Neural cell (in vitro differentiated cells): Measurements from ENCODE around the gene L2HGDH. TPM values are rescaled to one million over a fixed set of nuclear protein-coding genes. Genes with fewer than 3 reads are reported as not detected.
"Not testable (repeated sequence)": the region's sequence is repeated elsewhere in the genome, so short reads cannot be mapped to it uniquely, and the experiment has no call there.

Experiments
- H2AFZ ChIP-seq: fragments of 200-600, 300-800 bp; sonication (generic), shearing (Covaris generic); 2 replicates; pipeline ENCODE4 v1.6.0; 2014; ENCODE audit warnings: low read depth, mild to moderate bottlenecking, antibody characterized with exemption, low read length, moderate library complexity
- H3F3A ChIP-seq: fragments of 200-600 bp; shearing (Covaris generic); 2 replicates; pipeline ENCODE4 v1.6.1; 2016; ENCODE audit warnings: mild to moderate bottlenecking, moderate library complexity, mixed read lengths, antibody characterized with exemption, low read length; ENCODE audit not compliant: insufficient read depth, poor library complexity, severe bottlenecking
- H3K27ac ChIP-seq: fragments of 200-600, 300-800 bp; sonication (generic), shearing (Covaris generic); 2 replicates; pipeline ENCODE4 v1.5.1; 2014; ENCODE audit warnings: mild to moderate bottlenecking, low read length, moderate library complexity
- H3K27me3 ChIP-seq: fragments of 300-800, 200-600 bp; sonication (generic), shearing (Covaris generic); 2 replicates; pipeline ENCODE4 v1.6.0; 2014; ENCODE audit warnings: mild to moderate bottlenecking, low read depth, low read length, moderate library complexity; ENCODE audit not compliant: insufficient read depth
- H3K36me3 ChIP-seq: fragments of 300-800, 200-600 bp; sonication (generic), shearing (Covaris generic); 2 replicates; pipeline ENCODE4 v1.5.1; 2014; ENCODE audit warnings: mild to moderate bottlenecking, antibody characterized with exemption, low read length, moderate library complexity; ENCODE audit not compliant: insufficient read depth
- H3K4me2 ChIP-seq: fragments of 300-800, 200-600 bp; sonication (generic), shearing (Covaris generic); 2 replicates; pipeline ENCODE4 v1.6.0; 2014; ENCODE audit warnings: mild to moderate bottlenecking, low read length
- H3K4me3 ChIP-seq: fragments of 300-800, 200-600 bp; sonication (generic), shearing (Covaris generic); 2 replicates; pipeline ENCODE4 v1.5.1; 2014; ENCODE audit warnings: mild to moderate bottlenecking, low read length, moderate library complexity
- H3K79me2 ChIP-seq: fragments of 200-600 bp; shearing (Covaris generic); replicated peaks from 2 replicates; pipeline ENCODE4 v1.6.0; 2014; ENCODE audit warnings: mild to moderate bottlenecking, low read length, moderate library complexity; ENCODE audit not compliant: insufficient read depth
- H3K9ac ChIP-seq: fragments of 300-800, 200-600 bp; sonication (generic), shearing (Covaris generic); 2 replicates; pipeline ENCODE4 v1.6.1; 2016; ENCODE audit warnings: mild to moderate bottlenecking, low read length, mixed read lengths
- H3K9me2 ChIP-seq: fragments of 200-600 bp; shearing (Covaris generic); 2 replicates; pipeline ENCODE4 v1.6.1; 2016; ENCODE audit warnings: mild to moderate bottlenecking, low read length, mixed read lengths; ENCODE audit not compliant: insufficient read depth
- H3K9me3 ChIP-seq: fragments of 200-600, 300-800 bp; sonication (generic), shearing (Covaris generic); 2 replicates; pipeline ENCODE4 v1.6.1; 2016; ENCODE audit warnings: mild to moderate bottlenecking, mixed run types, low read length, moderate library complexity, mixed read lengths
- H4K20me1 ChIP-seq: fragments of 200-600 bp; shearing (Covaris generic); 2 replicates; pipeline ENCODE4 v1.6.1; 2016; ENCODE audit warnings: mild to moderate bottlenecking, mixed run types; ENCODE audit not compliant: insufficient read depth
- CTCF ChIP-seq: fragments of 450-650 bp; IDR thresholded peaks from 2 replicates; pipeline ENCODE4 v1.5.1; 2014; ENCODE audit warnings: antibody characterized with exemption, mild to moderate bottlenecking, moderate library complexity; ENCODE audit not compliant: poor library complexity, severe bottlenecking
- EP300 ChIP-seq: fragments of 450-650 bp; conservative IDR thresholded peaks from 2 replicates; pipeline ENCODE4 v1.6.1; 2014; ENCODE audit warnings: antibody characterized with exemption, mild to moderate bottlenecking, moderate library complexity; ENCODE audit not compliant: poor library complexity, severe bottlenecking
- EZH2 ChIP-seq: fragments of 200-600, 300-800 bp; shearing (Covaris generic), sonication (generic); IDR thresholded peaks from 2 replicates; pipeline ENCODE4 v1.6.1; 2014; ENCODE audit warnings: antibody characterized with exemption, low read length, borderline replicate concordance, mild to moderate bottlenecking; ENCODE audit not compliant: insufficient read depth, poor library complexity, severe bottlenecking
- MXI1 ChIP-seq: fragments of 450-650 bp; conservative IDR thresholded peaks from 2 replicates; pipeline ENCODE4 v1.6.1; 2014; ENCODE audit warnings: antibody characterized with exemption, mild to moderate bottlenecking; ENCODE audit not compliant: poor library complexity, severe bottlenecking
- POLR2AphosphoS5 ChIP-seq: IDR thresholded peaks from 2 replicates; pipeline ENCODE4 v1.6.1; 2012
- RAD21 ChIP-seq: fragments of 450-650 bp; conservative IDR thresholded peaks from 2 replicates; pipeline ENCODE4 v1.6.1; 2014; ENCODE audit warnings: antibody characterized with exemption, mild to moderate bottlenecking, moderate library complexity
- REST ChIP-seq: IDR thresholded peaks from 2 replicates; pipeline ENCODE4 v1.6.1; 2012; ENCODE audit warnings: borderline replicate concordance
- SMC3 ChIP-seq: fragments of 450-650 bp; conservative IDR thresholded peaks from 2 replicates; pipeline ENCODE4 v1.6.1; 2014; ENCODE audit warnings: antibody characterized with exemption, mild to moderate bottlenecking, moderate library complexity; ENCODE audit not compliant: poor library complexity
- TAF1 ChIP-seq: IDR thresholded peaks from 2 replicates; pipeline ENCODE4 v1.6.1; 2012; ENCODE audit warnings: low read depth
- polyA plus RNA-seq: library from polyadenylated mRNA; depleted of rRNA; stranded (reverse); fragments of >200 nt; gene quantifications from 2 replicates; pipeline ENCODE4 v1.2.3, GENCODE V29; 2014

The L2HGDH gene
- polyA plus RNA-seq, 1 donor from 2014 or later = 8.9 TPM

- Histone ChIP-seq H3K9ac (no peak overlapping the region), H3K36me3 (no peaks in the 10 kb centered on the region), H3F3A (no peaks in the 10 kb centered on the region), H3K79me2 (no peaks in the 10 kb centered on the region), H3K4me3 (no peak overlapping the region), H2AFZ (no peak overlapping the region), H3K4me2 (no peak overlapping the region), H4K20me1 (no peaks in the 10 kb centered on the region), H3K9me3 (no peaks in the 10 kb centered on the region), H3K9me2 (no peaks in the 10 kb centered on the region), H3K27ac (no peak overlapping the region), H3K27me3 (no peaks in the 10 kb centered on the region)
- TF ChIP-seq EZH2 = no peak
- no peak for TF ChIP-seq POLR2AphosphoS5
- no peak for TF ChIP-seq EP300
- no peak for TF ChIP-seq REST
- no peak for TF ChIP-seq TAF1
- no peak for TF ChIP-seq RAD21
- TF ChIP-seq SMC3 = no peak
- TF ChIP-seq MXI1 = no peak
- no peak for TF ChIP-seq CTCF
Measured at GRCh38 chr14:50357753-50358395, 45.8 kb upstream of the L2HGDH start.

- Histone ChIP-seq H3K9ac (no peak overlapping the region), H4K20me1 (no peaks in the 10 kb centered on the region), H3K79me2 (no peaks in the 10 kb centered on the region), H2AFZ (no peak overlapping the region), H3K27ac (no peak overlapping the region), H3F3A (no peaks in the 10 kb centered on the region), H3K9me2 (no peaks in the 10 kb centered on the region), H3K9me3 (no peaks in the 10 kb centered on the region), H3K27me3 (no peaks in the 10 kb centered on the region), H3K4me2 (no peak overlapping the region), H3K4me3 (no peak overlapping the region), H3K36me3 (no peaks in the 10 kb centered on the region)
- TF ChIP-seq TAF1 = no peak
- no peak for TF ChIP-seq SMC3
- TF ChIP-seq POLR2AphosphoS5 = no peak
- no peak for TF ChIP-seq RAD21
- no peak for TF ChIP-seq REST
- TF ChIP-seq MXI1 = no peak
- no peak for TF ChIP-seq EP300
- TF ChIP-seq CTCF = no peak
- no peak for TF ChIP-seq EZH2
Measured at GRCh38 chr14:50357124-50357523, 45.1 kb upstream of the L2HGDH start.

- not testable (repeated sequence) for H3K9me3 ChIP-seq, H3K4me3 ChIP-seq, H3K9me2 ChIP-seq, H3K27ac ChIP-seq, H4K20me1 ChIP-seq, H3K27me3 ChIP-seq, H2AFZ ChIP-seq, H3K9ac ChIP-seq, H3K36me3 ChIP-seq, H3K4me2 ChIP-seq, H3K79me2 ChIP-seq, H3F3A ChIP-seq
Measured at GRCh38 chr14:50356283-50356682, 44.3 kb upstream of the L2HGDH start.
